ENCODE results near the gene GNAO1. TPM values are rescaled to one million over a fixed set of nuclear protein-coding genes. Genes with fewer than 3 reads are reported as not detected.

The GNAO1 gene
- total and polyA plus RNA-seq, 2 experiments from 2014 or later: under 0.01 to 0.18 TPM

GRCh38 chr16:56324406-56324805 lies 133.1 kb downstream of the GNAO1 start:
- in situ Hi-C loops (cut with MboI): loop anchor here (5.0 kb wide), 1 partner anchor 377 kb away; no protein-coding TSS in a partner anchor
- Histone ChIP-seq H3K9me3 (ENCODE audit: low read depth) (no peaks in the 10 kb centered on the region), H3K9ac (no peak overlapping the region), H2AFZ (no peak overlapping the region), H3K4me2 (ENCODE audit: unreplicated experiment) (no peak overlapping the region), H3K27me3 (replicated peaks; ENCODE audit: insufficient read depth) (no peaks in the 10 kb centered on the region), H3K36me3 (ENCODE audit: low read depth) (no peaks in the 10 kb centered on the region), H3F3A (ENCODE audit: insufficient read depth) (no peaks in the 10 kb centered on the region), H3K27ac (no peak overlapping the region), H3K4me3 (no peak overlapping the region), H3K79me2 (ENCODE audit: insufficient read depth) (no peaks in the 10 kb centered on the region), H3K9me2 (ENCODE audit: insufficient read depth) (no peaks in the 10 kb centered on the region), H4K20me1 (ENCODE audit: insufficient read depth) (no peaks in the 10 kb centered on the region), H3K4me1 (ENCODE audit: insufficient read depth) (no peaks in the 10 kb centered on the region)
- WGBS, 2 experiments (ENCODE audit: low coverage in 1 of 2, low lambda C conversion rate in 2 of 2, missing lambda C conversion rate in 2 of 2): 89 to 91% methylated on average over 9 of the region's 9 CpGs
- TF ChIP-seq EZH2phosphoT487 (IDR thresholded peaks at IDR 0.05; ENCODE audit: insufficient read depth, low read depth): no peak
- TF ChIP-seq EZH2 (IDR thresholded peaks at IDR 0.05; ENCODE audit: insufficient read depth, poor library complexity, severe bottlenecking): no peak
- no peak for DNase-seq

DNA sequence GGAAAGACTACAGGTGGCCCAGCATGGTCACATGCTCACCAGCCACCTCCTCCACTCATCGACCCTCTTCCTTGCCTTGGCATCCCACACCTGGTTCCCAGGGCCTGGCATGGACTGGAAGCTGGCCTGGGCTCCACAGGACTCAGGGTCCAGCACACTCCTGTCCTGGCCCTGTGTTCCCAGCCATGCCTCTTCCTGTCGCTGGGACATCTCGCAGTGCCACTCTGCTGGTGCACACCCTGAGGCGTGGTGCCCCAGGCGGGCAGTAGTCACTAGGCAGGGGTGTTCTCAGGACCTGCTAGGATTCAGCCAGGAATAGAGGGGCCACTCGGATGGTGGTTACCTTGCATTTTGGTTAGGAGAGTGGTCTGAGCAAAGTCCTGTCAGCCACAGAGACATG lies 134.7 kb downstream of the GNAO1 start:
- H3K4me3 ChIP-seq: no peak overlapping the region
- TF ChIP-seq EZH2 (IDR thresholded peaks at IDR 0.05; ENCODE audit: insufficient read depth, poor library complexity, severe bottlenecking) (no peak), EZH2phosphoT487 (IDR thresholded peaks at IDR 0.05; ENCODE audit: insufficient read depth, low read depth) (no peak)
- no peaks in the 10 kb centered on the region for H3F3A ChIP-seq (ENCODE audit: insufficient read depth)
- no peak overlapping the region for H3K4me2 ChIP-seq (ENCODE audit: unreplicated experiment)
- H2AFZ ChIP-seq: no peak overlapping the region
- in situ Hi-C loops (cut with MboI): no loop called here
- H3K9ac ChIP-seq: no peak overlapping the region
- no peaks in the 10 kb centered on the region for H3K79me2 ChIP-seq (ENCODE audit: insufficient read depth)
- H4K20me1 ChIP-seq (ENCODE audit: insufficient read depth): no peaks in the 10 kb centered on the region
- H3K4me1 ChIP-seq (ENCODE audit: insufficient read depth): no peaks in the 10 kb centered on the region
- 75 to 84% methylated on average over 6 of the region's 6 CpGs for WGBS, 2 experiments (ENCODE audit: low coverage in 1 of 2, low lambda C conversion rate in 2 of 2, missing lambda C conversion rate in 2 of 2)
- no peak overlapping the region for H3K27ac ChIP-seq
- DNase-seq: no peak
- no peaks in the 10 kb centered on the region for H3K9me2 ChIP-seq (ENCODE audit: insufficient read depth)
- no peaks in the 10 kb centered on the region for H3K27me3 ChIP-seq (replicated peaks; ENCODE audit: insufficient read depth)
- H3K9me3 ChIP-seq (ENCODE audit: low read depth): no peaks in the 10 kb centered on the region
- H3K36me3 ChIP-seq (ENCODE audit: low read depth): no peaks in the 10 kb centered on the region

DNA sequence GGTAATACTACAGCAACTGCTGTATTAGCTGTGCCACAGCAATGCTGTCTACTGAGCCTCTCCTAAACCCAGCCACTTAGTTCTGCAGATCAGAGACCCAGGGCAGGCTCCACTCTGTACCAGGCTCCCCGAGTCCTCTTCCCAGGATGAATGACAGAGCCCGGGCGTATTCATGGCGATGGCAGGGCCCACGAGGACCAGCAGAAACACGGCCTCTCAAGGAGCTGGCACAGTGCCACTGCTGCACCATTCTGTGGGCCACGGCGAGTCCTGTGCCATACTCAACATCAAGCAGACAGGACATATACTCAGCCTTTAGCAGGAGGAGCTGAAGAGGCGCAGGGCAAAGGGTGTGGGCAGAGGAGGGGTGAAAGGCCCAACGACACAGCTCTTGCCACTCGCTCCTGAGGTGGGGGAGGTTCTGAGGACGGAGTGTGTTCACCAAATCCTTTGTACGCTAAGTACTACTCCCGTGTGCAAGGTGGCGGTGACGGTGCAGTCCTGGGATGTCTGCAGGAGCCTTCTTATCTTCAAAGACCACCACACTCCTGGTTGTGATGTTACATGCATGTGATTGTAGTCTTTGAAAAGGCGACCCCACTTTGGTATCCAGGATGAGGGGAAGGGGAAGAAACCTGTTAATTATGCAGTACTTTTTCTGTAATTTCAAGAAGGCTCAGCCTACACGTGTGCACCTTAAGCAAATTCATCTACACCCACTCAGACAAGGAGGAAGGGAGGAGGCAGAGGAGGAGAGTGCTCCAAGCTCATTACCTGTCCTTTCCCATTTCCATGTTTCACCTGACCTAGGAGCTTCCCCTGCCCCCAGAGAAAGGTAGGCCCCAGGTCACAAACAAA lies 136.0 kb downstream of the GNAO1 start:
- Histone ChIP-seq H3K9me2 (ENCODE audit: insufficient read depth) (no peaks in the 10 kb centered on the region), H3K9me3 (ENCODE audit: low read depth) (no peaks in the 10 kb centered on the region), H3F3A (ENCODE audit: insufficient read depth) (no peaks in the 10 kb centered on the region), H3K27ac (no peak overlapping the region), H3K36me3 (ENCODE audit: low read depth) (no peaks in the 10 kb centered on the region), H2AFZ (no peak overlapping the region), H3K9ac (no peak overlapping the region), H3K4me1 (ENCODE audit: insufficient read depth) (no peaks in the 10 kb centered on the region), H3K27me3 (replicated peaks; ENCODE audit: insufficient read depth) (no peaks in the 10 kb centered on the region), H3K4me3 (no peak overlapping the region), H3K4me2 (ENCODE audit: unreplicated experiment) (no peak overlapping the region), H4K20me1 (ENCODE audit: insufficient read depth) (no peaks in the 10 kb centered on the region), H3K79me2 (ENCODE audit: insufficient read depth) (no peaks in the 10 kb centered on the region)
- DNase-seq: no peak
- TF ChIP-seq EZH2 (IDR thresholded peaks at IDR 0.05; ENCODE audit: insufficient read depth, poor library complexity, severe bottlenecking) (no peak), EZH2phosphoT487 (IDR thresholded peaks at IDR 0.05; ENCODE audit: insufficient read depth, low read depth) (no peak)
- 68 to 71% methylated on average over 18 of the region's 18 CpGs for WGBS, 2 experiments (ENCODE audit: low coverage in 1 of 2, low lambda C conversion rate in 2 of 2, missing lambda C conversion rate in 2 of 2)
- in situ Hi-C loops (cut with MboI): no loop called here

- TF ChIP-seq EZH2 (IDR thresholded peaks at IDR 0.05; ENCODE audit: insufficient read depth, poor library complexity, severe bottlenecking) (no peak), EZH2phosphoT487 (IDR thresholded peaks at IDR 0.05; ENCODE audit: insufficient read depth, low read depth) (no peak)
- H3K4me3 ChIP-seq: no peak overlapping the region
- H3K36me3 ChIP-seq (ENCODE audit: low read depth): no peaks in the 10 kb centered on the region
- no peak for DNase-seq
- H4K20me1 ChIP-seq (ENCODE audit: insufficient read depth): no peaks in the 10 kb centered on the region
- no peaks in the 10 kb centered on the region for H3F3A ChIP-seq (ENCODE audit: insufficient read depth)
- no peak overlapping the region for H3K9ac ChIP-seq
- no peak overlapping the region for H2AFZ ChIP-seq
- no peaks in the 10 kb centered on the region for H3K4me1 ChIP-seq (ENCODE audit: insufficient read depth)
- H3K9me2 ChIP-seq (ENCODE audit: insufficient read depth): no peaks in the 10 kb centered on the region
- H3K79me2 ChIP-seq (ENCODE audit: insufficient read depth): no peaks in the 10 kb centered on the region
- in situ Hi-C loops (cut with MboI): no loop called here
- 76 to 82% methylated on average over 6 of the region's 6 CpGs for WGBS, 2 experiments (ENCODE audit: low coverage in 1 of 2, low lambda C conversion rate in 2 of 2, missing lambda C conversion rate in 2 of 2)
- H3K27me3 ChIP-seq (replicated peaks; ENCODE audit: insufficient read depth): no peaks in the 10 kb centered on the region
- no peak overlapping the region for H3K4me2 ChIP-seq (ENCODE audit: unreplicated experiment)
- H3K27ac ChIP-seq: no peak overlapping the region
- no peaks in the 10 kb centered on the region for H3K9me3 ChIP-seq (ENCODE audit: low read depth)
These were observed 136.6 kb downstream of the GNAO1 start for GRCh38 chr16:56327929-56328258.
